ENCODE data around the gene HELZ. TPM values are rescaled to one million over a fixed set of nuclear protein-coding genes. Genes with fewer than 3 reads are reported as not detected.

HELZ gene
- total RNA-seq, 1 donor, result 46.5 TPM

- no peak for DNase-seq (ENCODE audit: low read depth)
- no peak overlapping the region for H3K4me3 ChIP-seq (ENCODE audit: low read depth, low read length)
- TF ChIP-seq CTCF (IDR thresholded peaks at IDR 0.05; ENCODE audit: insufficient read depth, low read length), result no peak
Observed at GRCh38 chr17:67058036-67058435, 187.0 kb downstream of the HELZ start.

GRCh38 chr17:67056746-67057490 is 188.1 kb downstream of the HELZ start:
- TF ChIP-seq CTCF (IDR thresholded peaks at IDR 0.05; ENCODE audit: insufficient read depth, low read length), result no peak
- no peak overlapping the region for H3K4me3 ChIP-seq (ENCODE audit: low read depth, low read length)
- no peak for DNase-seq (ENCODE audit: low read depth)

- no peak for DNase-seq (ENCODE audit: low read depth)
- H3K4me3 ChIP-seq (ENCODE audit: low read depth, low read length), result no peak overlapping the region
- no peak for TF ChIP-seq CTCF (IDR thresholded peaks at IDR 0.05; ENCODE audit: insufficient read depth, low read length)
Observed at GRCh38 chr17:67055811-67056745, 188.9 kb downstream of the HELZ start.

GRCh38 chr17:67055041-67055443 is 190.0 kb downstream of the HELZ start:
- TF ChIP-seq CTCF (IDR thresholded peaks at IDR 0.05; ENCODE audit: insufficient read depth, low read length), result no peak
- no peak for DNase-seq (ENCODE audit: low read depth)

GRCh38 chr17:67054608-67055007 is 190.4 kb downstream of the HELZ start:
- DNase-seq (ENCODE audit: low read depth), result no peak
- no peak overlapping the region for H3K4me3 ChIP-seq (ENCODE audit: low read depth, low read length)
- TF ChIP-seq CTCF (IDR thresholded peaks at IDR 0.05; ENCODE audit: insufficient read depth, low read length), result no peak

More at GRCh38 chr17:67055041-67055443, 190.0 kb downstream of the HELZ start:
- no peak overlapping the region for H3K4me3 ChIP-seq (ENCODE audit: low read depth, low read length)

GRCh38 chr17:67054011-67054591 is 190.9 kb downstream of the HELZ start:
- no peak for DNase-seq (ENCODE audit: low read depth)
- no peak for TF ChIP-seq CTCF (IDR thresholded peaks at IDR 0.05; ENCODE audit: insufficient read depth, low read length)

More at GRCh38 chr17:67054011-67054591, 190.9 kb downstream of the HELZ start:
- H3K4me3 ChIP-seq (ENCODE audit: low read depth, low read length), result no peak overlapping the region
